Measurements from ENCODE around the gene CHTOP.

CHTOP gene

DNA sequence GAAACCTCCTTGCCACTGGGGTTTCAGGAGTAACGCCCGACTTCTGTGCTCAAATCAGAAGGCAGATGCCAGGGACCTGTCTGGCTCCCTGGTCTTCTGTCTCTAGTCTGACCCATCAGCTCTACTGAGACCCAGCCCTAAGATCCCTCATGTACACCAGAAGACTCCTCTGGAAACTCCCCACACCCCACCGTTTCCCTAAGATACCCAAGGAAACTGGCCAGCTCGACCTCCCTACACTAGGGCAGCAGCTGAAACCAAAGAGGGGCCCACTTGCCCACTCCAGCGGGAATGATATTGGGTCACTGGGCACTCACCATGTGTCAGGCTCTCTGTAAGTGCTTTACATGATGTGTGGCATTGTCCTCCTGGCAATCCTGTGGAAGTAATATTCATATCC is 20.5 kb upstream of the CHTOP start:
- no peak for DNase-seq

GRCh38 chr1:153614189-153614900 is 19.5 kb upstream of the CHTOP start:
- no peak for DNase-seq

GRCh38 chr1:153614906-153615305 is 19.0 kb upstream of the CHTOP start:
- no peak for DNase-seq

GRCh38 chr1:153615406-153615805 is 18.5 kb upstream of the CHTOP start:
- DNase-seq = no peak

DNA sequence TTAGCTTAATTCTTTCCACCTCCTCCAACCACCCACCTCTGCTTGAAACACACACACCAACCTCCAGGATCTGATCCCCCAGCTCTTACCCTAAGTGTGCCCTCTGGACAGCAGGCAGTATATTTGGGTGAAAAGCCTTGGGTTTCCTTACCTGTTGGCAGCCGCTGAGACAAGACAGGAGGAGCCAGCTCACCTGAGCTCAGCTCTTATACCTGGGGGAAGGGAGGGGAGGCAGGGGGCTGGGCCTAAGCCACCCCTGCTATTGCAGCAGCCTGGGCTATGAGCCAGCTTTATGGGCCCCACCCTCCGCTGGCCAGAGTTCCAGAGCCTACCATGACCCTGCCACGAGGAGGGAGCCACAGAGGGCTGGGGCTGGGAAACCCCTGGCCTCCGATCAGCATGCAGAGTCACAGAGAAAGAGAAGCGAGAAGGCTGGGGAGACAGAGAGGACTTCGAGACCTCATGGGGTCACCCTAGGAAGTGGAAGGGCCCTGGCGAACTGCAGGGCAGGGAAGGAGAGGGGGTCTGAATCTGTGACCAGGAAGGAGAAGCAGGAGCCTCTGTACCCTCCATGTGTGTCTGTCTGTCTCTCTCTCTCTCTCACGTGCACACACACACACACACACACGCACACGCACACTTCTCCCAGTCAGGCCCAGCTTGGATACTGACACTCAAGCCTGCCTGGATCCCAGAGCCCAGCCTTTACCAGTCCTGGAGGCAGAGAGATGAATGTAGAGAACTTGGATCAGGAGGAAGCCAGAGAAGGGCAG is 17.5 kb upstream of the CHTOP start, which contains the start of gene S100A14:
TSS of gene S100A14 (minus strand) at position 182 of the 773 bp plus-strand sequence. CDS start 467 bp downstream, outside the sequence.
- DNase-seq = no peak

GRCh38 chr1:153616917-153617311 is 17.0 kb upstream of the CHTOP start:
- no peak for DNase-seq

DNA sequence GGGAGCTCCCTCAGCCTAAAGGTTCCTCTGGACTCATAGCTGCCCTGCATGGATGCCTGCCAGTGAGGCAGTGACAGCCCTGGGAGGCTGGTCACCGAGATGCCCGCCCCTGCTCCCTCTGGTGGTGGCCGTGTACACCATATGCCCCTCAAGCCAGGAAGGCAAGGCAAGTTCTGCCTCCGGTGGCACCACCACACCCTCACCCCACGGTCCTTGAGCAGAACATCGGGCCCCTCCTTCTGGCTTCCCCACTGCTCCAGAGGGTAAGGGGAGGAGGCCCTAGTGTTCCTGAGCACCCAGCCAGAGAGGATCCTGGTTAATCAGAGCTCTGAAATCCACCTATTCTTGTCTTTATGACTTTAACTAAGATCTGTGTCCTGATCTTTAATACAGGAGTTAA is 16.2 kb upstream of the CHTOP start:
- no peak for DNase-seq

DNA sequence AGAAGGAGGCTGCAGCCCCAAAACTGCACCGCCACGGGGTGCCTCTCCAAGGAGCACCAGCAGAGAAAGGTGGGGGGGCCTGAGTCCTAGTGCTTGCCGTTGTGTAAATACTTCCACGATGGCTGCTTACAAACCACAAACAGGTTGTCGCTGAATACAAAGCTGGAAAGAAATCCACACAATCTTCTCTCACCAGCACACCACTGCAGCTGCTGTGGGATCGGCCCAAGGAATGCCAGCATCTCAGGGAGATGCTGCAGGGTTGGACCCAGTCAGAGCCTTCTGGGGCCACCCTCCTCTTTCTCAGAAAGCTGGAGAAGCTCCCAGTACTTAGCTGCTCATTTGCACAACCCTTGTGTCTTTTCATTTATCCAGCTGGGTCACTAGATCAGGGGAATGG is 14.7 kb upstream of the CHTOP start:
- DNase-seq = no peak

- DNase-seq = no peak
Observed at GRCh38 chr1:153623101-153623500, 10.8 kb upstream of the CHTOP start.

- DNase-seq = no peak
Observed at GRCh38 chr1:153624965-153625611, 8.8 kb upstream of the CHTOP start.

- DNase-seq = no peak
Observed at GRCh38 chr1:153626477-153626903, 7.4 kb upstream of the CHTOP start.

DNA sequence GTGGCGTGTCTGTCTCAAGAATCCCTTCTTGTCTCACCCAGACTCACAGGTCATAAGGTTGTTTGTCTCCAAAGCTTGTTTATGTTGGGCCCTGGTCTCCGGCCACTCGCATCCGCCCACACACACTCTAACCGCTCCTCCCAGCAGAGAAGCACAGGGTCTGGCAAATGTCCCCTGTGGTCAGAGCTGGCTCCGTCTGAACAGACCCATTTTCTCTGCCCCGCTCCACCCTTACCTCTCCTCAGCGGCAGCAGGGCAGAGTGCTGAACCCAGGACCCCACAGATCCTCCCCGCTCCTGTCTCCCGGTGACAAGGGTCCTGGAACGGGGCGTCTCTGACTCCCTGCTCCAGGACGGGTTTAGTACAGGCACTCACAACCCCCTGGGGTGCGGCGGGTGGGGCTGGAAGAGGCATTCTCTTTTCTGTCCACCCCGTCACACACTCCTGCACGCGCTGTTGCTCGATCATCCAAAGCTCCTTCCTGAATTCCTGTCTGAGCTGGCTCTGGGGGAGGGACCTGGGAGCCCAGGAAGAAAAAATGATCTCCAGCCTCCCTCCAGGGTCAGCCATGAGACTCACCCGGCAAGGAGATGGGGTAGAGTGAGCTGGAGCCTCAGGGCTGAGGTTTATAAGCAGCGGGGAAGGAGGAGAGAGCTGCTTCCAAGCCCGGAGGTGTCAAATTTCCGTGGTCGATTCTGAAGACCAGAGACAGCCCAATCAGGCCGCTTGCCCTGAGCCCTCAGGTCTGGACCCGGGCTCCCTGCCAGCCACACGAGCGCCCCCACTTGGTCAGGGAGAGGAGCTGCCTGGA is 6.8 kb upstream of the CHTOP start, which contains the start of gene S100A13:
TSS of gene S100A13 (minus strand) at position 602 of the 811 bp plus-strand sequence. CDS start 1,033 bp downstream, outside the sequence.
- DNase-seq = peak; percentile 91

DNA sequence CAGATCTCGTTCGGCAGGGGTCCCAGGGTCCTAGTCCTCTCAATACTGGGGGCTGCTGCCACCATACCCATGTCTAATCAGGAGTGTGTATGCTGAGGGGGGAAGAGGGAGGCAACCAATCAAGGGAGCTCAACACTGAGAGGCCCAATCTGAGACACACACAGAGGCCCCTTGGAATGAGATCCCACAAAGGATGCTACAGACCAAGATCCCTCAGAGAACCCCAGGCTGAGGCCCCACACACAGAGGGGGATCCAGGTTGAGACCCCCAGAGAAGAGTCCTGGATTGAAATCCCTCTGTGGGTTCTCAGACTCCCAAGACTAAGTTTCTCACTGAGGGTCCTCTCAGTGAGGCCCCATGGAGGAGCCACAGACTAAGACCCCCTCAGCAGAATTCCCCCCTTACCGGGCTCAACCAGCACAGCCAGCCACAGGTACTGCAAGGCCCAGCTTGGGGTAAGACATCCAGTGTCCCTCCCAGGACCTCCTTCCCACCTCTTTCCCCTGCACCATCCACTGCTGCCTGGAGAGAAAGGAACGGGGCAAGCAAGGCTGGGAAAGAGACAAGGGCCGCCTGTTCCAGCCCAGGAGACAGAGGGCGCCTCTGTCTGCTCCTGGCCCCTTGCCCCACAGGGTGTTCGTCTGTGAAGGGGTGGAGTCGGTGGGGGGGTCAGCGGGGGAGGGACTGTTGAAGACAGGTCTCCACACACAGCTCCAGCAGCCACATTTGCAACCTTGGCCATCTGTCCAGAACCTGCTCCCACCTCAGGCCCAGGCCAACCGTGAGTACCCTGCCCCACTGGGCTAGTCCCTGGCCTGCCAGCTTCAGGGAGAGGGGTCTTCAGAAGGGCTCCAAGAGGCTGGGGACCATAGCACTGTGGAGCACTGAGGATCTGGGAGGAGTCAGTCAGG is 5.9 kb upstream of the CHTOP start, which contains the start of gene S100A1:
TSS of gene S100A1 (plus strand) at position 720 of the 912 bp plus-strand sequence. CDS start 2,088 bp downstream, outside the sequence.
- DNase-seq = no peak

GRCh38 chr1:153628638-153629342 is 5.1 kb upstream of the CHTOP start:
- no peak for DNase-seq

GRCh38 chr1:153629343-153629665 is 4.6 kb upstream of the CHTOP start:
- DNase-seq = no peak

- no peak for DNase-seq
Observed at GRCh38 chr1:153629971-153630370, 3.9 kb upstream of the CHTOP start.

DNA sequence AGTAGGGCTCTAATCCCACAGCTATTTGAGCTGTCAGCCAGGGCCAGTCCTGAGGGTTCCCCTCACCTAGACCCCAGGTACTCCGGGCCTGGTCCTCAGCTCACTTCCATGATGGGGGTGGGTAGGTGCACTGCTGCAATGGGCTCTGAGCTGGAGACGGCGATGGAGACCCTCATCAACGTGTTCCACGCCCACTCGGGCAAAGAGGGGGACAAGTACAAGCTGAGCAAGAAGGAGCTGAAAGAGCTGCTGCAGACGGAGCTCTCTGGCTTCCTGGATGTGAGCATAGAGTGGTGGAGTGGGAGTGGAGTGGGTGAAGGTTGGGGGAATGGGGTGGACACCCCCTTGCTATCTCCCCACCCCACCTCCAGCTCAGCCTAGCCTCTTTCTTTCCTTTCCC is 3.5 kb upstream of the CHTOP start:
- no peak for DNase-seq

- DNase-seq = no peak
Observed at GRCh38 chr1:153631047-153632022, 2.5 kb upstream of the CHTOP start.

DNA sequence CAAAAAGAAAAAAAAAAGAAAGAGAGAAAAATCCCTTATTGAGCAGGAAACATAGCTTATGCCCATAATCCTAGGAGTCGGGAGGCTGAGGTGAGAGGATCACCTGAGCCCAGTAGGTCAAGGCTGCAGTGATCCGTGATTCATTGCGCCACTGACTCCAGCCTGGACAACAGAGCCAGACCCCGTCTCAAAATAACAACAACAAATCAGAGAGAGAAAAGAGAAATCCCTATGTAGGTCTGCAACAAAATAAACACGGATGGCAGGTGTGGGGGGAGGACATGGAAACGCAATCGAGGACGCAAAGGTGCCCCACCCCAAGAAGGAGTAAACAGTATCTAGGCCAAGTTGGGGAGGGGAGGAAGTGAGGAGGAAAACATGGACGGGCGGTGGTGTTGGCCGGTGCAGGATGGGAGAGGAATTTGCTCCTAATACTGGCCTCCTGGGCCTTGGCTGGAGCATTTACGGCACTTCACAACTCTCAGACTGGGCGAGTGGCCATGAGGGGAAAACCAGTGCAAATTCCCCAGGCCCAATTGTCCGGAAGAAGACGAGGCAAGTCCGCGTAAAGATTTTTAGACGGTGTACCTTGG is 609 bp upstream of the CHTOP start:
- DNase-seq = no peak

Data from NCI-H510A treated with DMSO at 0.1 percent for 48 hours (cell line).